HL-60 (cell line): ENCODE measurements around the gene LAG3.

ENCODE experiments used
- CTCF ChIP-seq: IDR thresholded peaks from one replicate; pipeline ENCODE4 v1.5.1; 2011; ENCODE audit warnings: low read length, control low read depth, inconsistent platforms; ENCODE audit not compliant: insufficient read depth
- GABPA ChIP-seq: IDR thresholded peaks from 2 replicates; pipeline ENCODE4 v1.6.1; 2012; ENCODE audit warnings: low read depth
- POLR2AphosphoS5 ChIP-seq: IDR thresholded peaks from 2 replicates; pipeline ENCODE4 v1.6.1; 2012; ENCODE audit warnings: low read depth
- REST ChIP-seq: IDR thresholded peaks from 2 replicates; pipeline ENCODE4 v1.6.1; 2012; ENCODE audit warnings: low read depth; ENCODE audit not compliant: insufficient replicate concordance
- SPI1 ChIP-seq: IDR thresholded peaks from 2 replicates; pipeline ENCODE4 v1.6.1; 2012; ENCODE audit warnings: low read depth, mild to moderate bottlenecking, borderline replicate concordance

GRCh38 chr12:6774499-6775062 is 2.3 kb downstream of the LAG3 start:
- no peak for TF ChIP-seq CTCF
- no peak for TF ChIP-seq POLR2AphosphoS5
- TF ChIP-seq REST: no peak
- TF ChIP-seq GABPA: no peak
- no peak for TF ChIP-seq SPI1
